IMR-90 (cell line): ENCODE results near the gene CDCA4. TPM values are rescaled to one million over a fixed set of nuclear protein-coding genes. Genes with fewer than 3 reads are reported as not detected.

ENCODE experiments used
- ATAC-seq: fragments of 200-7000 bp; cut with Tn5 transposase; 2 replicates; pipeline ENCODE4 v1.9.1; 2020; ENCODE audit warnings: low read depth, mild to moderate bottlenecking, moderate library complexity
- BruUV-seq: library from RNA; stranded (reverse); fragments of 400-500 nt; replicated peaks from 2 replicates; lab custom pipeline; 2021; lab: Mats Ljungman, UMichigan
- CTCF ChIA-PET: fragments of 300-600 bp; formaldehyde crosslinking; extraction: SDS; loops from one replicate; lab custom pipeline; 2021; ENCODE audit warnings: antibody characterized with exemption; lab: Yijun Ruan, JAX
- POLR2A ChIA-PET: fragments of 300-600 bp; sonication (Branson Sonifier 250); formaldehyde crosslinking; loops from one replicate; lab custom pipeline; 2022; ENCODE audit warnings: antibody characterized with exemption; ENCODE audit not compliant: unreplicated experiment; lab: Charles Lee
- DNase-seq: peaks from one replicate; pipeline ENCODE4 v3.0.0; 2013
- H2AFZ ChIP-seq: replicated peaks from 2 replicates; pipeline ENCODE3; 2013; ENCODE audit warnings: low read length, mild to moderate bottlenecking; ENCODE audit not compliant: poor library complexity
- H2AK5ac ChIP-seq: 2 replicates; pipeline ENCODE4 v1.6.1; 2013; ENCODE audit warnings: low read depth, low read length, inconsistent platforms
- H2AK9ac ChIP-seq: replicated peaks from 2 replicates; pipeline ENCODE3; 2013; ENCODE audit warnings: mild to moderate bottlenecking, low read depth, low read length, moderate library complexity; ENCODE audit not compliant: poor library complexity
- H2BK120ac ChIP-seq: 2 replicates; pipeline ENCODE4 v1.6.1; 2013; ENCODE audit warnings: low read depth, low read length, inconsistent platforms
- H2BK15ac ChIP-seq: 3 replicates; pipeline ENCODE4 v1.6.1; 2013; ENCODE audit warnings: low read depth, low read length, inconsistent platforms
- H2BK20ac ChIP-seq: 2 replicates; pipeline ENCODE4 v1.6.1; 2013; ENCODE audit warnings: low read depth, mild to moderate bottlenecking, inconsistent platforms, low read length, moderate library complexity
- H2BK5ac ChIP-seq: 2 replicates; pipeline ENCODE4 v1.6.1; 2013; ENCODE audit warnings: mild to moderate bottlenecking, low read depth, low read length, inconsistent platforms; ENCODE audit not compliant: poor library complexity, severe bottlenecking
- H3K14ac ChIP-seq: replicated peaks from 2 replicates; pipeline ENCODE4 v1.6.1; 2013; ENCODE audit warnings: low read depth, low read length, inconsistent platforms
- H3K18ac ChIP-seq: 2 replicates; pipeline ENCODE4 v1.6.1; 2013; ENCODE audit warnings: low read depth, low read length, control low read depth
- H3K23ac ChIP-seq: 2 replicates; pipeline ENCODE4 v1.6.1; 2013; ENCODE audit warnings: low read depth, low read length, inconsistent platforms
- H3K27ac ChIP-seq: 2 replicates; pipeline ENCODE4 v1.5.1; 2013; ENCODE audit warnings: mild to moderate bottlenecking, control low read depth, low read length; ENCODE audit not compliant: insufficient read depth
- H3K27me3 ChIP-seq: 2 replicates; pipeline ENCODE4 v1.6.1; 2013; ENCODE audit warnings: low read length; ENCODE audit not compliant: control insufficient read depth, insufficient read depth
- H3K36me3 ChIP-seq: 2 replicates; pipeline ENCODE4 v1.6.1; 2013; ENCODE audit warnings: low read length, mixed read lengths; ENCODE audit not compliant: control insufficient read depth, insufficient read depth
- H3K4ac ChIP-seq: 2 replicates; pipeline ENCODE4 v1.6.1; 2013; ENCODE audit warnings: low read depth, low read length, inconsistent platforms
- H3K4me1 ChIP-seq: 2 replicates; pipeline ENCODE4 v1.6.1; 2013; ENCODE audit warnings: low read length, mixed read lengths; ENCODE audit not compliant: control insufficient read depth, insufficient read depth
- H3K4me2 ChIP-seq: 2 replicates; pipeline ENCODE4 v1.6.1; 2013; ENCODE audit warnings: low read depth, mild to moderate bottlenecking, control low read depth, low read length, moderate library complexity
- H3K4me3 ChIP-seq: 2 replicates; pipeline ENCODE4 v1.5.1; 2013; ENCODE audit warnings: low read depth, mild to moderate bottlenecking, control low read depth, low read length, moderate library complexity; ENCODE audit not compliant: insufficient read depth
- H3K56ac ChIP-seq: 2 replicates; pipeline ENCODE4 v1.6.1; 2013; ENCODE audit warnings: low read length, inconsistent platforms; ENCODE audit not compliant: insufficient read depth; ENCODE audit errors: extremely low read depth
- H3K79me1 ChIP-seq, 2 experiments: 2 replicates each; pipeline ENCODE4 v1.6.1; 2013; ENCODE audit warnings: low read length in 2 of 2, inconsistent platforms in 1 of 2, low read depth in 1 of 2
- H3K9ac ChIP-seq: 2 replicates; pipeline ENCODE4 v1.6.1; 2013; ENCODE audit warnings: low read depth, low read length, control low read depth
- H3K9me1 ChIP-seq: 2 replicates; pipeline ENCODE4 v1.6.1; 2013; ENCODE audit warnings: low read length, inconsistent platforms; ENCODE audit not compliant: insufficient read depth
- H3K9me3 ChIP-seq: 2 replicates; pipeline ENCODE4 v1.6.1; 2013; ENCODE audit warnings: low read length; ENCODE audit not compliant: control insufficient read depth, insufficient read depth
- H4K20me1 ChIP-seq: 2 replicates; pipeline ENCODE4 v1.6.1; 2013; ENCODE audit warnings: low read length, inconsistent platforms; ENCODE audit not compliant: insufficient read depth
- H4K5ac ChIP-seq: 2 replicates; pipeline ENCODE4 v1.6.1; 2013; ENCODE audit warnings: mild to moderate bottlenecking, low read depth, low read length, control low read depth
- H4K8ac ChIP-seq, 2 experiments: 2 replicates each; pipeline ENCODE4 v1.6.1; 2013; ENCODE audit warnings: low read depth in 2 of 2, low read length in 2 of 2, control low read depth in 1 of 2, inconsistent platforms in 1 of 2
- H4K91ac ChIP-seq: 2 replicates; pipeline ENCODE4 v1.6.1; 2013; ENCODE audit warnings: low read depth, low read length, inconsistent platforms; ENCODE audit not compliant: insufficient read depth
- BHLHE40 ChIP-seq: fragments of 150-350 bp; IDR thresholded peaks from 2 replicates; pipeline ENCODE4 v1.6.1; 2016; ENCODE audit warnings: mild to moderate bottlenecking, low read depth, low read length
- CEBPB ChIP-seq: IDR thresholded peaks from 2 replicates; pipeline ENCODE4 v1.6.1; 2012; ENCODE audit warnings: low read depth, low read length, improper control_type of control experiment
- CTCF ChIP-seq: conservative IDR thresholded peaks from 2 replicates; pipeline ENCODE4 v1.5.1; 2012; ENCODE audit warnings: mild to moderate bottlenecking, low read depth, low read length, improper control_type of control experiment
- ELK1 ChIP-seq: fragments of 150-350 bp; IDR thresholded peaks from 2 replicates; pipeline ENCODE4 v1.6.1; 2016; ENCODE audit warnings: low read depth, mild to moderate bottlenecking, low read length, moderate library complexity, borderline replicate concordance
- FOS ChIP-seq: fragments of 150-350 bp; IDR thresholded peaks from 2 replicates; pipeline ENCODE4 v1.6.1; 2016; ENCODE audit warnings: low read depth, low read length
- MAFK ChIP-seq: IDR thresholded peaks from 2 replicates; pipeline ENCODE4 v1.6.1; 2012; ENCODE audit warnings: low read depth, low read length, improper control_type of control experiment
- MAZ ChIP-seq: IDR thresholded peaks from 2 replicates; pipeline ENCODE4 v1.6.1; 2012; ENCODE audit warnings: low read depth, mild to moderate bottlenecking, low read length, improper control_type of control experiment, moderate library complexity, borderline replicate concordance
- MXI1 ChIP-seq: IDR thresholded peaks from 2 replicates; pipeline ENCODE4 v1.6.1; 2012; ENCODE audit warnings: low read depth, mild to moderate bottlenecking, low read length, moderate library complexity, borderline replicate concordance
- NFE2L2 ChIP-seq: fragments of 150-350 bp; IDR thresholded peaks from 2 replicates; pipeline ENCODE4 v1.6.1; 2016; ENCODE audit warnings: low read depth, mild to moderate bottlenecking, low read length
- POLR2A ChIP-seq: IDR thresholded peaks from 2 replicates; pipeline ENCODE4 v1.6.1; 2012; ENCODE audit warnings: mild to moderate bottlenecking, low read depth, low read length
- RAD21 ChIP-seq: IDR thresholded peaks from 2 replicates; pipeline ENCODE4 v1.6.1; 2012; ENCODE audit warnings: low read length, improper control_type of control experiment
- RCOR1 ChIP-seq: IDR thresholded peaks from 2 replicates; pipeline ENCODE4 v1.6.1; 2012; ENCODE audit warnings: mild to moderate bottlenecking, low read length, improper control_type of control experiment; ENCODE audit not compliant: insufficient replicate concordance
- RFX5 ChIP-seq: IDR thresholded peaks from 2 replicates; pipeline ENCODE4 v1.8.0; 2012; ENCODE audit warnings: low read depth, mild to moderate bottlenecking, low read length, moderate library complexity
- SMC3 ChIP-seq: fragments of 150-350 bp; IDR thresholded peaks from 2 replicates; pipeline ENCODE4 v1.6.1; 2016; ENCODE audit warnings: low read depth, mild to moderate bottlenecking, antibody characterized with exemption, low read length, moderate library complexity
- WGBS, 2 experiments: methylation state at CpG; one replicate each; pipeline versions ENCODE4 v1.1.5 to v1.1.7; 2013; ENCODE audit warnings: missing lambda C conversion rate in 2 of 2; ENCODE audit not compliant: insufficient read length in 1 of 2; ENCODE audit errors: extremely low coverage in 2 of 2; 5-methylcytosine and 5-hydroxymethylcytosine counted together
- dilution Hi-C: fragments of 300-500 bp; cut with HindIII; formaldehyde crosslinking; loops from one replicate; pipeline ENCODE4 v1.14.3; 2018; ENCODE audit warnings: low sequenced_read_pairs; ENCODE audit not compliant: unreplicated experiment
- in situ Hi-C: fragments of 300-500 bp; cut with MboI; formaldehyde crosslinking; loops from 3 replicates; pipeline ENCODE4 v1.14.3; 2019; ENCODE audit warnings: low sequenced_read_pairs, inconsistent platforms, mixed read lengths
- intact Hi-C: fragments of 100-400 bp; cut with micrococcal nuclease; formaldehyde crosslinking; loops from 2 replicates; pipeline ENCODE4 v1.10.0; 2022
- polyA plus RNA-seq, 3 experiments: library from polyadenylated mRNA; depleted of rRNA; stranded (reverse); fragments of >200 nt; gene quantifications; 2 replicates each; pipeline ENCODE4 v1.2.3, GENCODE V29; 2012; ENCODE audit warnings: low replicate concordance in 1 of 3
- total RNA-seq: library from RNA; depleted of rRNA; stranded (reverse); fragments of >200 nt; gene quantifications from 2 replicates; pipeline ENCODE4 v1.2.3, GENCODE V29; 2012

CDCA4 gene
- total and polyA plus RNA-seq, 2 of the 4 experiments (the other 2 are of a cell fraction) = 17.7 to 18.6 TPM

GRCh38 chr14:104981699-104982541 lies 39.0 kb downstream of the CDCA4 start:
- POLR2A ChIA-PET = no interaction called here
- CTCF ChIA-PET = no interaction called here
- in situ Hi-C loops = no loop called here

More at GRCh38 chr14:104981699-104982541, 39.0 kb downstream of the CDCA4 start:
- no peak for DNase-seq
- Histone ChIP-seq H3K9ac (no peak overlapping the region), H4K8ac (no peak overlapping the region), H2BK20ac (no peak overlapping the region), H2AFZ (peak overlapping the region; percentile 56), H3K4me2 (no peak overlapping the region), H2AK9ac (peak overlapping the region; percentile 65), H3K36me3 (no peaks in the 10 kb centered on the region), H4K20me1 (peaks cover 4% of the 10 kb centered on the region; the same call in 1 of the 2 replicates), H4K91ac (no peak overlapping the region), H3K4me3 (no peak overlapping the region), H3K18ac (no peak overlapping the region), H4K5ac (no peak overlapping the region), H3K4me1 (peaks cover 12% of the 10 kb centered on the region; the same call in 1 of the 2 replicates), H3K27ac (no peak overlapping the region), H3K9me1 (0 out of 2 replicates have a peak, but pooled peaks cover 5% of the 10 kb centered on the region), H3K14ac (no peak overlapping the region), H3K56ac (no peak overlapping the region), H3K4ac (no peak overlapping the region), H2BK15ac (no peak overlapping the region), H3K9me3 (no peaks in the 10 kb centered on the region), H2AK5ac (no peak overlapping the region), H3K79me1 (peaks cover 0 to 7% of the 10 kb centered on the region in 2 experiments; a peak in 1 of 4 replicates), H3K27me3 (no peaks in the 10 kb centered on the region), H3K23ac (no peak overlapping the region), H2BK5ac (no peak overlapping the region), H2BK120ac (no peak overlapping the region)
- intact Hi-C loops = no loop called here
- ATAC-seq = no peak
- BruUV-seq = no TSS peak
- WGBS, 2 experiments = 66% methylated on average over 7 of the region's 17 CpGs; no CpG with 5 or more reads in 1 of the 2 experiments
- dilution Hi-C loops = no loop called here
- TF ChIP-seq CTCF (no peak), FOS (no peak), RFX5 (no peak), MAFK (no peak), RCOR1 (no peak), ELK1 (no peak), MAZ (no peak), SMC3 (no peak), POLR2A (no peak), RAD21 (no peak), BHLHE40 (no peak), MXI1 (no peak), CEBPB (no peak), NFE2L2 (no peak)
